B cell (primary cell): ENCODE data around the gene ARHGEF19.

Source experiments
- EZH2 ChIP-seq: IDR thresholded peaks from 2 replicates; pipeline ENCODE4 v1.6.1; 2012; ENCODE audit warnings: borderline replicate concordance, low read depth, mild to moderate bottlenecking, moderate library complexity, low read length; ENCODE audit not compliant: insufficient read depth, poor library complexity, severe bottlenecking
- TF ChIP-seq, protein P1 (sequence below): fragments of 200-600 bp; IDR thresholded peaks from one replicate; pipeline ENCODE4 v1.8.0; 2022; ENCODE audit warnings: antibody characterized with exemption, mild to moderate bottlenecking

DNA sequence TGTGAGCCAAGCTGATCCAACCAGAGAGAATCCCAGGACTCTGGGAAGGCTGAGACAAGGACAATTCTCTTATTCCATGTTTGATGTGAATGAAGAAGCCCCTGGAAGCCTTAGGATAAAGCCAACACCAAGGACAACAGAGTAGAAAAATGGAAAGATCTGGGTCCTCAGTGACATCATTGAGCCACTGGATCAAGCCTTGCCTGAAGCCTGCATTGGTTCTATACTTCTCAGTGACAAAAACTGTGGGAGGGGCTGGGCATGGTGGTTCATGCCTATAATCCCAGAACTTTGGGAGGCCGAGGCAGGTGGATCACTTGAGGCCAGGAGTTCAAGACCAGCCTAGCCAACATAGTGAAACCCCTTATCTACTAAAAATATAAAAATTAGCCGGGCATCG, 15.6 kb downstream of the ARHGEF19 start:
- TF ChIP-seq, protein P1, sequence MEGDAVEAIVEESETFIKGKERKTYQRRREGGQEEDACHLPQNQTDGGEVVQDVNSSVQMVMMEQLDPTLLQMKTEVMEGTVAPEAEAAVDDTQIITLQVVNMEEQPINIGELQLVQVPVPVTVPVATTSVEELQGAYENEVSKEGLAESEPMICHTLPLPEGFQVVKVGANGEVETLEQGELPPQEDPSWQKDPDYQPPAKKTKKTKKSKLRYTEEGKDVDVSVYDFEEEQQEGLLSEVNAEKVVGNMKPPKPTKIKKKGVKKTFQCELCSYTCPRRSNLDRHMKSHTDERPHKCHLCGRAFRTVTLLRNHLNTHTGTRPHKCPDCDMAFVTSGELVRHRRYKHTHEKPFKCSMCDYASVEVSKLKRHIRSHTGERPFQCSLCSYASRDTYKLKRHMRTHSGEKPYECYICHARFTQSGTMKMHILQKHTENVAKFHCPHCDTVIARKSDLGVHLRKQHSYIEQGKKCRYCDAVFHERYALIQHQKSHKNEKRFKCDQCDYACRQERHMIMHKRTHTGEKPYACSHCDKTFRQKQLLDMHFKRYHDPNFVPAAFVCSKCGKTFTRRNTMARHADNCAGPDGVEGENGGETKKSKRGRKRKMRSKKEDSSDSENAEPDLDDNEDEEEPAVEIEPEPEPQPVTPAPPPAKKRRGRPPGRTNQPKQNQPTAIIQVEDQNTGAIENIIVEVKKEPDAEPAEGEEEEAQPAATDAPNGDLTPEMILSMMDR, result no peak
- TF ChIP-seq EZH2, result no peak
